Measurements from ENCODE around the gene FAM124B.

GRCh38 chr2:224403657-224404056 is 1.8 kb upstream of the FAM124B start:
- TF ChIP-seq POLR2AphosphoS5 (IDR thresholded peaks at IDR 0.05; ENCODE audit: borderline replicate concordance, low read depth, low read length) (no peak), EZH2 (IDR thresholded peaks at IDR 0.05) (no peak), FOXP2 (optimal IDR thresholded peaks at IDR 0.05; ENCODE audit: control extremely low read depth, extremely low read length, insufficient read depth) (no peak)
